K562 (cell line): ENCODE data around the gene PSME1. TPM values are rescaled to one million over a fixed set of nuclear protein-coding genes. Genes with fewer than 3 reads are reported as not detected.

Source experiments
- ATAC-seq: fragments of 200-7000 bp; cut with Tn5 transposase; 3 replicates; pipeline ENCODE4 v1.9.1; 2020; ENCODE audit warnings: moderate library complexity
- BruUV-seq: library from RNA; stranded (reverse); fragments of 400-500 nt; replicated peaks from 2 replicates; lab custom pipeline; 2021; lab: Mats Ljungman, UMichigan
- CTCF ChIA-PET: fragments of 300-600 bp; formaldehyde crosslinking; extraction: SDS; loops from one replicate; lab custom pipeline; 2021; ENCODE audit warnings: low intra/inter-chr PET ratio; lab: Yijun Ruan, JAX
- POLR2A ChIA-PET: fragments of 300-600, 350-650 bp; sonication (Branson Sonifier 250); formaldehyde crosslinking; extraction: SDS; loops from one replicate; lab custom pipeline; 2021; ENCODE audit warnings: antibody characterized with exemption, inconsistent platforms; lab: Yijun Ruan, JAX
- DNase-seq, 4 experiments: peaks; one replicate each; pipeline versions ENCODE4 v3.0.0 to v3.0.0-alpha.2; 2011 to 2018; ENCODE audit warnings: low spot score in 3 of 4, mixed read lengths in 3 of 4; ENCODE audit errors: extremely low read depth in 1 of 4
- FAIRE-seq: peaks from 2 replicates; lab custom pipeline; 2011; peaks lifted over from hg19 to GRCh38; lab: Jason Lieb, UNC
- H2AFZ ChIP-seq: 2 replicates; pipeline ENCODE4 v1.6.0; 2011; ENCODE audit warnings: low read depth, low read length, control low read depth, inconsistent platforms
- H3K27ac ChIP-seq: fragments of 200-600 bp; 3 replicates; pipeline ENCODE4 v1.8.0; 2011; ENCODE audit warnings: low read depth, mild to moderate bottlenecking, control low read depth, inconsistent platforms, low read length, moderate library complexity, mixed read lengths; ENCODE audit errors: extremely low read depth
- H3K27me3 ChIP-seq, 2 experiments: fragments of 300-600 bp in 1 of 2; 2 replicates in 1 of 2; 3 replicates in 1 of 2; pipeline versions ENCODE4 v1.6.0 to v1.8.0; 2011; ENCODE audit warnings: inconsistent platforms in 2 of 2, low read length in 2 of 2, mild to moderate bottlenecking in 1 of 2, mixed read lengths in 1 of 2, moderate library complexity in 1 of 2; ENCODE audit not compliant: control insufficient read depth in 2 of 2, insufficient read depth in 2 of 2
- H3K36me3 ChIP-seq: fragments of 300-600 bp; 3 replicates; pipeline ENCODE4 v1.8.0; 2011; ENCODE audit warnings: mild to moderate bottlenecking, low read length, inconsistent platforms; ENCODE audit not compliant: control insufficient read depth, insufficient read depth
- H3K4me1 ChIP-seq, 2 experiments: fragments of 200-600 bp in 1 of 2; replicated peaks in 1 of 2; 2 replicates in 1 of 2; 3 replicates in 1 of 2; pipeline versions ENCODE4 v1.5.1 to v1.8.0; 2011; ENCODE audit warnings: inconsistent platforms in 2 of 2, low read length in 2 of 2, mild to moderate bottlenecking in 1 of 2, mixed read lengths in 1 of 2, moderate library complexity in 1 of 2; ENCODE audit not compliant: control insufficient read depth in 2 of 2, insufficient read depth in 2 of 2
- H3K4me2 ChIP-seq: 2 replicates; pipeline ENCODE4 v1.6.1; 2011; ENCODE audit warnings: low read length, control low read depth, inconsistent platforms, mixed read lengths; ENCODE audit not compliant: insufficient read depth
- H3K4me3 ChIP-seq: fragments of 200-600 bp; sonication (generic), shearing (Covaris generic); 2 replicates; pipeline ENCODE4 v1.5.1; 2016; ENCODE audit warnings: control low read depth, inconsistent platforms
- H3K79me2 ChIP-seq: fragments of 200-600 bp; 3 replicates; pipeline ENCODE4 v1.8.0; 2011; ENCODE audit warnings: low read length, inconsistent platforms; ENCODE audit not compliant: control insufficient read depth, insufficient read depth
- H3K9ac ChIP-seq, 2 experiments: 2 replicates each; pipeline versions ENCODE4 v1.6.0 to v1.6.1; 2011; ENCODE audit warnings: low read depth in 2 of 2, low read length in 2 of 2, control low read depth in 1 of 2, inconsistent platforms in 1 of 2, mild to moderate bottlenecking in 1 of 2, mixed read lengths in 1 of 2; ENCODE audit not compliant: insufficient read depth in 1 of 2
- H3K9me1 ChIP-seq: one replicate; pipeline ENCODE4 v1.6.0; 2011; ENCODE audit warnings: inconsistent platforms, mild to moderate bottlenecking, low read length, moderate library complexity; ENCODE audit not compliant: control insufficient read depth, insufficient read depth
- H3K9me3 ChIP-seq: replicated peaks from 2 replicates; pipeline ENCODE4 v1.5.1; 2011; ENCODE audit warnings: low read depth, low read length, inconsistent platforms; ENCODE audit not compliant: control insufficient read depth, insufficient read depth
- H4K20me1 ChIP-seq: replicated peaks from 2 replicates; pipeline ENCODE4 v1.6.1; 2011; ENCODE audit warnings: low read length, inconsistent platforms, mixed read lengths; ENCODE audit not compliant: control insufficient read depth, insufficient read depth
- HDAC8 ChIP-seq: fragments of 450-650 bp; IDR thresholded peaks from 2 replicates; pipeline ENCODE4 v1.6.1; 2016; ENCODE audit warnings: mild to moderate bottlenecking, missing genetic modification characterization, moderate library complexity, missing compliant biosample characterization
- HMBOX1 ChIP-seq: sonication (generic); IDR thresholded peaks from 2 replicates; pipeline ENCODE4 v1.6.1; 2016
- NR3C1 ChIP-seq: sonication (generic); formaldehyde crosslinking; IDR thresholded peaks from 2 replicates; pipeline ENCODE4 v1.8.1; 2022; ENCODE audit warnings: missing genetic modification reagents
- PCBP2 ChIP-seq: fragments of 200-400 bp; formaldehyde crosslinking; IDR thresholded peaks from 2 replicates; pipeline ENCODE4 v1.6.1; 2018; ENCODE audit warnings: low read length, low read depth, mild to moderate bottlenecking, moderate library complexity; ENCODE audit not compliant: poor library complexity, severe bottlenecking
- PHB ChIP-seq: fragments of 250-450 bp; sonication (Bioruptor Pico); IDR thresholded peaks from 2 replicates; pipeline ENCODE4 v1.5.0; 2021
- PHF21A ChIP-seq: fragments of 450-650 bp; IDR thresholded peaks from 2 replicates; pipeline ENCODE4 v1.6.1; 2017; ENCODE audit warnings: low read depth, borderline replicate concordance
- SMAD4 ChIP-seq: fragments of 250-450 bp; sonication (Bioruptor Pico); conservative IDR thresholded peaks from 2 replicates; pipeline ENCODE4 v1.8.0; 2021; ENCODE audit warnings: inconsistent platforms, mild to moderate bottlenecking, moderate library complexity
- TBP ChIP-seq: optimal IDR thresholded peaks from 2 replicates; pipeline ENCODE3; 2011; ENCODE audit warnings: low read depth, low read length, improper control_type of control experiment
- ZBTB7A ChIP-seq: IDR thresholded peaks from 2 replicates; pipeline ENCODE4 v1.6.1; 2011; ENCODE audit warnings: low read depth, mild to moderate bottlenecking, low read length, moderate library complexity, borderline replicate concordance; ENCODE audit not compliant: control insufficient read depth
- ZBTB8A ChIP-seq: fragments of 450-650 bp; IDR thresholded peaks from 2 replicates; pipeline ENCODE4 v1.6.1; 2018; ENCODE audit warnings: mild to moderate bottlenecking, moderate library complexity; ENCODE audit not compliant: partially characterized antibody
- ZC3H8 ChIP-seq: fragments of 450-650 bp; IDR thresholded peaks from 2 replicates; pipeline ENCODE4 v1.6.1; 2017
- ZEB2 ChIP-seq: fragments of 450-650 bp; IDR thresholded peaks from 2 replicates; pipeline ENCODE4 v1.6.1; 2016
- ZNF274 ChIP-seq: IDR thresholded peaks from 2 replicates; pipeline ENCODE4 v1.6.1; 2011; ENCODE audit warnings: low read depth, mild to moderate bottlenecking, low read length, moderate library complexity, borderline replicate concordance
- ZNF707 ChIP-seq: fragments of 250-450 bp; sonication (Bioruptor Pico); conservative IDR thresholded peaks from 2 replicates; pipeline ENCODE4 v1.8.0; 2022; ENCODE audit warnings: inconsistent platforms, mild to moderate bottlenecking, moderate library complexity
- WGBS: fragments of 100-300 bp; shearing (Covaris generic); methylation state at CpG from one replicate; pipeline ENCODE4 v1.1.6; 2016; ENCODE audit warnings: low coverage, mixed read lengths; ENCODE audit not compliant: insufficient coverage; ENCODE audit errors: missing lambda C conversion rate; 5-methylcytosine and 5-hydroxymethylcytosine counted together
- in situ Hi-C: fragments of 300-500 bp; cut with MboI; formaldehyde crosslinking; loops from 4 replicates; pipeline ENCODE4 v1.15.0; 2018; ENCODE audit warnings: inconsistent platforms, mixed read lengths
- intact Hi-C: fragments of 100-400 bp; cut with micrococcal nuclease; formaldehyde crosslinking; loops from 2 replicates; pipeline ENCODE4 v1.14.2; 2022
- polyA plus RNA-seq, 8 experiments: library from polyadenylated mRNA; depleted of rRNA in 4 of 8; stranded (reverse) in 5 of 8; unstranded in 3 of 8; fragments of >200 nt; fragmentation: Nextera tagmentation in 2 of 8; fragmentation: Illumina TruSeq in 1 of 8; extraction: Ambion mirVana in 2 of 8; extraction: Trizol in 1 of 8; gene quantifications; 2 replicates each; pipeline versions ENCODE4 v1.2.1 to v1.2.3, GENCODE V29; 2011 to 2014; ENCODE audit warnings: inconsistent platforms in 1 of 8, missing spikeins in 1 of 8
- total RNA-seq, 7 experiments: library from RNA; depleted of rRNA in 6 of 7; stranded (reverse); fragments of >200 nt in 6 of 7; fragmentation: Illumina TruSeq in 2 of 7; extraction: Trizol in 2 of 7; gene quantifications; 2 replicates each; pipeline versions ENCODE4 v1.2.1 to v1.2.3, GENCODE V29; 2011 to 2021; ENCODE audit warnings: low replicate concordance in 1 of 7
- TF ChIP-seq, protein P1 (sequence below): fragments of 250-450 bp; sonication (Bioruptor Pico); IDR thresholded peaks from 2 replicates; pipeline ENCODE4 v1.4.0; 2020; ENCODE audit warnings: mild to moderate bottlenecking, moderate library complexity

PSME1 gene
- total and polyA plus RNA-seq, 9 of the 15 experiments (the other 6 are each of a cell fraction or from before 2014, with no cell fraction given) = 20.3 to 180 (median 67.5) TPM

GRCh38 chr14:24087004-24087403, 49.0 kb upstream of the PSME1 start:
- Histone ChIP-seq H3K27ac (no peak overlapping the region), H3K27me3 (no peaks in the 10 kb centered on the region), H3K4me2 (no peak overlapping the region), H3K9me3 (no peaks in the 10 kb centered on the region), H3K4me3 (no peak overlapping the region), H3K4me1 (peaks cover 5 to 8% of the 10 kb centered on the region in 2 experiments), H3K9me1 (no peaks in the 10 kb centered on the region), H3K36me3 (no peaks in the 10 kb centered on the region), H4K20me1 (no peaks in the 10 kb centered on the region), H3K9ac (no peak overlapping the region; a peak in 1 of 4 replicates), H3K79me2 (no peaks in the 10 kb centered on the region), H2AFZ (no peak overlapping the region)
- intact Hi-C loops (no loop called here), in situ Hi-C loops (loop anchor here (5.0 kb wide), 1 partner anchor 75 kb away; no protein-coding TSS in a partner anchor)
- ATAC-seq = no peak
- POLR2A ChIA-PET = no interaction called here
- no peak for DNase-seq
- BruUV-seq = no TSS peak
- FAIRE-seq = no peak
- TF ChIP-seq ZBTB8A (no peak), ZC3H8 (no peak), PHF21A (no peak), NR3C1 (no peak), HDAC8 (tag) (no peak), PCBP2 (no peak)
- CTCF ChIA-PET = no interaction called here
- WGBS = 14% methylated on average over 1 of the region's 1 CpG

GRCh38 chr14:24088095-24088494, 47.9 kb upstream of the PSME1 start:
- ATAC-seq (no peak), FAIRE-seq (no peak), DNase-seq (no peak)
- H3K79me2 ChIP-seq = no peaks in the 10 kb centered on the region
- no peaks in the 10 kb centered on the region for H3K9me3 ChIP-seq
- peaks cover 0 to 5% of the 10 kb centered on the region in 2 experiments; a peak in 2 of 5 replicates for H3K4me1 ChIP-seq
- 40% methylated on average over 2 of the region's 2 CpGs for WGBS
- H3K4me2 ChIP-seq = no peak overlapping the region
- H3K27ac ChIP-seq = no peak overlapping the region
- in situ Hi-C loops = loop anchor here (5.0 kb wide), 1 partner anchor 76 kb away; no protein-coding TSS in a partner anchor
- H3K9me1 ChIP-seq = no peaks in the 10 kb centered on the region
- CTCF ChIA-PET = no interaction called here
- H3K4me3 ChIP-seq = no peak overlapping the region
- H3K36me3 ChIP-seq = no peaks in the 10 kb centered on the region
- H3K9ac ChIP-seq = no peak overlapping the region
- POLR2A ChIA-PET = interaction anchor here (0.9 kb wide), 1 partner anchor 11 kb away, joined by 3 read pairs; no protein-coding TSS in a partner anchor
- no peaks in the 10 kb centered on the region for H4K20me1 ChIP-seq
- no TSS peak for BruUV-seq
- no peaks in the 10 kb centered on the region for H3K27me3 ChIP-seq
- no peak overlapping the region for H2AFZ ChIP-seq
- intact Hi-C loops = no loop called here
- no peak for TF ChIP-seq ZNF274
- TF ChIP-seq ZNF707 (CRISPR knock-in tag) = no peak
- no peak for TF ChIP-seq ZBTB7A
- TF ChIP-seq HMBOX1 = no peak
- no peak for TF ChIP-seq SMAD4 (CRISPR knock-in tag)
- no peak for TF ChIP-seq TBP
- no peak for TF ChIP-seq PHB
- no peak for TF ChIP-seq ZEB2
- TF ChIP-seq, protein P1, sequence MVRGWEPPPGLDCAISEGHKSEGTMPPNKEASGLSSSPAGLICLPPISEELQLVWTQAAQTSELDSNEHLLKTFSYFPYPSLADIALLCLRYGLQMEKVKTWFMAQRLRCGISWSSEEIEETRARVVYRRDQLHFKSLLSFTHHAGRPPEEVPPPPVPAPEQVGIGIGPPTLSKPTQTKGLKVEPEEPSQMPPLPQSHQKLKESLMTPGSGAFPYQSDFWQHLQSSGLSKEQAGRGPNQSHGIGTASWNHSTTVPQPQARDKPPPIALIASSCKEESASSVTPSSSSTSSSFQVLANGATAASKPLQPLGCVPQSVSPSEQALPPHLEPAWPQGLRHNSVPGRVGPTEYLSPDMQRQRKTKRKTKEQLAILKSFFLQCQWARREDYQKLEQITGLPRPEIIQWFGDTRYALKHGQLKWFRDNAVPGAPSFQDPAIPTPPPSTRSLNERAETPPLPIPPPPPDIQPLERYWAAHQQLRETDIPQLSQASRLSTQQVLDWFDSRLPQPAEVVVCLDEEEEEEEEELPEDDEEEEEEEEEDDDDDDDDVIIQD (CRISPR knock-in tag) = no peak
